Measurements from ENCODE around the gene PRKAR2B. TPM values are rescaled to one million over a fixed set of nuclear protein-coding genes. Genes with fewer than 3 reads are reported as not detected.

The PRKAR2B gene
- total RNA-seq, 1 donor from 2014 or later, result 20.3 TPM

DNA sequence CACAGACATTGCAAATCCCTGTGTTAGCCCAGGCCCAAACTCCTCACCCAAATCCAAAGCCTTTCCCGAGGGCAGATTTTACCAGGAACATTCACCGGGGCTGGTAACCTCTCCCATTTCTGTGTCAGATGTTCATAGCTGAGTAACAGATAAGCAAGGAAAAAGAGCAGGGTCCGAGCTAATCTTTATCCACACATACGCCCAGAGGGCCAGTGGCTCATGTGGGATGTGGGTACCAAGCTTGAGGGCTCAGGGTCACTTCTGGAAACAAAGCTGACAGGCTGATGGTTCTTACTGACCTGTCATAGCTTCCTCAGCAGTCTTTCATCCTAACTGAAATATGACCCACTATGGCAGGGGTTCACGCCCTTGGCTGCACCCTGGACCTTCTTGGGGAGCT is 164.1 kb downstream of the PRKAR2B start:
- Mint-ChIP-seq H3K9me3 (ENCODE audit: low read depth) (no peaks in the 10 kb centered on the region), H3K4me3 (ENCODE audit: low read depth) (no peak overlapping the region), H3K36me3 (ENCODE audit: insufficient read depth) (peaks cover 16% of the 10 kb centered on the region), H3K27ac (no peak overlapping the region), H3K4me1 (ENCODE audit: low read depth) (no peaks in the 10 kb centered on the region), H3K27me3 (no peaks in the 10 kb centered on the region)
- TF ChIP-seq CTCF (IDR thresholded peaks at IDR 0.05; ENCODE audit: unreplicated experiment), result no peak
- DNase-seq (ENCODE audit: low spot score, unreplicated experiment), result no peak

- H3K4me3 Mint-ChIP-seq (ENCODE audit: low read depth), result no peak overlapping the region
- peaks cover 13% of the 10 kb centered on the region for H3K36me3 Mint-ChIP-seq (ENCODE audit: insufficient read depth)
- H3K9me3 Mint-ChIP-seq (ENCODE audit: low read depth), result no peaks in the 10 kb centered on the region
- H3K4me1 Mint-ChIP-seq (ENCODE audit: low read depth), result no peaks in the 10 kb centered on the region
- no peak for DNase-seq (ENCODE audit: low spot score, unreplicated experiment)
- no peak overlapping the region for H3K27ac Mint-ChIP-seq
- no peak for TF ChIP-seq CTCF (IDR thresholded peaks at IDR 0.05; ENCODE audit: unreplicated experiment)
- no peaks in the 10 kb centered on the region for H3K27me3 Mint-ChIP-seq
Observed at GRCh38 chr7:107209565-107209964, 165.1 kb downstream of the PRKAR2B start.

DNA sequence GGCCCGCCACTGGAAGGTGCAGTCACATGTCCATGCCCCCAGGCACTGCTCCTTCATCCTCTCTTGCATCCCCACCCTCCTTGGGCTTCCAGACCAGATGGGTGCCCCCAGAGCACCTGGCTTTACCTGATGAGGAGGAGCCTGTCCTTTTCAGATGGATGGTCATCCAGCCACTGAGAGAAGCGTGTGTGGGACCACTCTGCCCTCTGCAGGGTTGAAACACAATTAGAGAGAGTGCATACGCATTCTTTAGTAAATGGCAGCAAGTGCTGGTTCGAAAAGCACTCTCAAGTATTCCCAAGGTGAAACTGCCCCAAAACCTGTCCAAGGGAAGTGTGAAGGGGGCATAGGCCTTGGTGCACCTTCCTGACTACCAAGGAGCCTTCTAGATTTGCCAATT is 165.9 kb downstream of the PRKAR2B start:
- H3K27ac Mint-ChIP-seq, result no peak overlapping the region
- no peaks in the 10 kb centered on the region for H3K4me1 Mint-ChIP-seq (ENCODE audit: low read depth)
- H3K36me3 Mint-ChIP-seq (ENCODE audit: insufficient read depth), result peaks cover 11% of the 10 kb centered on the region
- H3K27me3 Mint-ChIP-seq, result no peaks in the 10 kb centered on the region
- no peak overlapping the region for H3K4me3 Mint-ChIP-seq (ENCODE audit: low read depth)
- H3K9me3 Mint-ChIP-seq (ENCODE audit: low read depth), result peaks cover 4% of the 10 kb centered on the region
- no peak for DNase-seq (ENCODE audit: low spot score, unreplicated experiment)
- TF ChIP-seq CTCF (IDR thresholded peaks at IDR 0.05; ENCODE audit: unreplicated experiment), result no peak

Other genes with a start within 250 kb of the PRKAR2B start
- not detected in 2 replicates for gene PIK3CG, start 179.4 kb upstream of the PRKAR2B start, total RNA-seq
- 52.5 and 53.0 TPM in 2 replicates for gene HBP1, start 124.3 kb downstream of the PRKAR2B start, total RNA-seq